HL-60/S4 treated with retinoic acid at 250 ng/mL for 4 days and 3 days (cell line): ENCODE results near the gene TRAK1.

ENCODE experiments used
- in situ Hi-C: fragments of 300-500 bp; cut with MboI; formaldehyde crosslinking; loops from 2 replicates; pipeline ENCODE4 v1.7.0; 2022; ENCODE audit warnings: low sequenced_read_pairs

The TRAK1 gene

DNA sequence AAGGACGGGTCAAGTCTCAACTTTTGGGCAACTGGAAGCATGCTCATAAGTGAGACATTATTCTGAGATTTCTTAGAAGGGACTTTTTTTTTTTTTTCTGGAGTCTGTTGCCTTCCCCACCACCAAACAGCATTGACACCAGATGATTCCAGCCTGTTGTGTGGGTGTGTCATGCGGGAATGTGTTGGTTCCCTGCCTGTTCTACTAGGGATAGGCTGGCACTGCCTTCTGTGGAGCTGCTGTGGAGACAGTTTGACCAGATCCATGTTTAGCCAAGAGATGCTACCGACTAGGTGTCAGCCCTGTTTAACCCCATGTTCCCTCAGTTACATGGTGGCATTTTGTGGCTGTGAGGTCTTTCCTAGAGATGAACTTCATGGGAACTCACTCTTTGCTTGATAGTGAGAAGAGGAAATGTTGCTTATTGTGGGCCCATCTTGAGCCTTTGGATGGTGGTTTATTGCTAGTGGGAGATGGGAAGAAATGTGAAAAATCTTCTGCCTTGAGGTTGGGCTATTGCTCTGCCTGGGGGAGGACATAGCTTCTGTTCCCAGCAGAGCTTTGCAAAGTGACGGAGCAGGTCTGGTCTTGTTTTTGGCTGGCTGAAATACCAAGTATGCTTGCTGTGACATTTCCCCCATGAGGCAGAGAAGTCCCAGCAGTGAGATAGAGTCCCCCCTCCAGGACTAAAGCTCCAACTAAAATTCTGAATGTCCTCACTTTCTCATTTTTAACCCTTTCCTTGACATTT lies 31.3 kb downstream of the TRAK1 start:
- in situ Hi-C loops, result no loop called here

DNA sequence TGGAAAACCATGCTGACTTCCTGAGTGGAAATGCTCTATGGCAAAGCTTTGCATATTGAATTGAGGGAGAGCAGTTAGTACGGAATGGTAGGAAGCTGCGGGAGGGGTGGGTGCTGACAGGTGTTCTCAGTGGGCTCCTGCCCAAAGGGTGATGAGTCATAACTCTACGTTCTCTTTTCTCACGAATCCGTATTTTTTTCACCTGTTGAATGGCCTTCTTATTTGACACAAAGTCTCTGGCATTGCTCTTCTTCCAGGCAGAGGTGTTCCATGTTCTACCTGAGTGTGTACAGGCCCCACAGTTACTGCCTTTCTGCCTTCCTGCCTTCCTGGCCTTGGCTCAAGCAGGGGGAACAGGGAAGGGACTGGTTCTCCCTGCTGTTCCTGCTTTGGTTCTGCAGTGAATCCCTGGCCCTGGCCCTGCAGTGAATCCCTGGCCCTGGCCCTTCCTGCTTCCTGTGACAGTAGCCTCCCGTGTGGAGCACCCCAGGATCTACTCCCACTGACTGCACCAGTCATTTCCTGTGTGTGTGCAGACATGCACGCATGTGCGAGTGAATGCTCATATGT lies 31.9 kb downstream of the TRAK1 start:
- in situ Hi-C loops, result no loop called here

DNA sequence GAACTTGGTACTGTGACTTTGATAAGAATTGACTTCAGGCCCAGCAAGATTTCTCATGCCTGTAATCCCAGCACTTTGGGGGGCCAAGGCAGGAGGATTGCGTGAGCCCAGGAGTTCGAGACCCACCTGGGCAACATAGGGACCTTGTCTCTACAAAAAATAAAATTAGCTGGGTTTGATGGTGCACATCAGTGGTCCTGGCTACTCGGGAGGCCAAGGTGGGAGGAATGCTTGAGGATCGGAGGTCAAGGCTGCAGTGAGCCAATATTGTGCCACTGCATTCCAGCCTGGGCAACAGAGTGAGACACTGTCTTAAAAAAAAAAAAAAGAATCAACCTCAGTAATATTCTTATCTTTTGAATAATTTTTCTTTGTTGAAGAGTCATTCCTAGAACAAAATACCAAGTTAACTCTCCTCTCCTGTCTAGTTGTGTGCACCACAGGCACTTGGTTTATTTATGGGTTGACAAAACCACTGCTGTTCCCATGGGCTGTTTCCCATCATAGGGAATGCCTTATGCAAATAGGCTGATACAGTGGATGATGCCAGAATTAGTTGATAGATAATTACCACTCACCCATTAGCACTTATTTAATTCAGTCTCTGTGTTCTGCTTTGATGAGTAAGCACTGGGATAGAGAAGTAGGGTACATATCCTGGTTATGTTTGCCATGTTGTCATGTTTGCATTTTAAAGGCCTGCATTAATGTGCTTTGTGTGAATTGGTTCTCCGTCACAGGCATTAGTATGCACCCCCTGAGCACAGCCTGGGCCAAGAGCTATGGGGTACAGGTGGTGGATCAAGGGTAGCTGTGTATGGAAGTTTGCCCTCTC lies 32.9 kb downstream of the TRAK1 start:
- in situ Hi-C loops, result no loop called here

DNA sequence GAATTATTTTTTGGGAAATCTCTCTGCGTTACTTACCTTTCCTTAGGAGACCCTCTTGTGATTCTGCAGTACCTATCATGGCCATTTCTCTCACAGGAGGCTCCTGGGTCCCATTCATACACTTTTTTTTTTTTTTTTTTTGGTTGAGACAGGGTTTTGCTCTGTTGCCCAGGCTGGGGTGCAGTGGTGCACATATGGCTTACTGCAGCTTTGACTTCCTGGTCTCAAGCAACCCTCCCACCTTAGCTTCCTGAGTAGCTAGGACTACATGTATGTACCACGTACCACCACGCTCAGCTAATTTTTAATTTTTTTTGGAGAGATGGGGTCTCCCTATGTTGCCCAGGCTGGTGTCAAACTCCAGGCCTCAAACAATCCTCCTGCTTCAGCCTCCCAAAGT lies 36.1 kb downstream of the TRAK1 start:
- in situ Hi-C loops, result no loop called here

DNA sequence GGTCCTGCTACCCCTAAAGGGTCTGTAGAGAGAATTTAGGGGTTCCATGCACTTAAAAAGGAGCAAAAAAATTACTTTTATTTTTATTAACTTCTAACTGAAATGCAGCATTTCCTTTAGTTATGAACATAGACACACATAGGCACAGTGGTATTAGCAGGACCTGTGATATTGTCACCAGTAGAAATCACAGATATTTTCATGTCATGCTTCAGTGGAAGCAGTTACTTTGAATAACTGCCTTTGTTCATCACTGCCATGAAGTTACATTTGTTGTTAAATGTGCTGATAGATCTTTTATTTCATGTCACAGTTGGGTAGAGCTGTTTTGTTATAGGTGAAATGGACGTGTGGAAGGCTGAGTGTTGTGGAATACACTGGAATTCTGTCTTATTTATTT lies 37.4 kb downstream of the TRAK1 start:
- in situ Hi-C loops, result no loop called here

DNA sequence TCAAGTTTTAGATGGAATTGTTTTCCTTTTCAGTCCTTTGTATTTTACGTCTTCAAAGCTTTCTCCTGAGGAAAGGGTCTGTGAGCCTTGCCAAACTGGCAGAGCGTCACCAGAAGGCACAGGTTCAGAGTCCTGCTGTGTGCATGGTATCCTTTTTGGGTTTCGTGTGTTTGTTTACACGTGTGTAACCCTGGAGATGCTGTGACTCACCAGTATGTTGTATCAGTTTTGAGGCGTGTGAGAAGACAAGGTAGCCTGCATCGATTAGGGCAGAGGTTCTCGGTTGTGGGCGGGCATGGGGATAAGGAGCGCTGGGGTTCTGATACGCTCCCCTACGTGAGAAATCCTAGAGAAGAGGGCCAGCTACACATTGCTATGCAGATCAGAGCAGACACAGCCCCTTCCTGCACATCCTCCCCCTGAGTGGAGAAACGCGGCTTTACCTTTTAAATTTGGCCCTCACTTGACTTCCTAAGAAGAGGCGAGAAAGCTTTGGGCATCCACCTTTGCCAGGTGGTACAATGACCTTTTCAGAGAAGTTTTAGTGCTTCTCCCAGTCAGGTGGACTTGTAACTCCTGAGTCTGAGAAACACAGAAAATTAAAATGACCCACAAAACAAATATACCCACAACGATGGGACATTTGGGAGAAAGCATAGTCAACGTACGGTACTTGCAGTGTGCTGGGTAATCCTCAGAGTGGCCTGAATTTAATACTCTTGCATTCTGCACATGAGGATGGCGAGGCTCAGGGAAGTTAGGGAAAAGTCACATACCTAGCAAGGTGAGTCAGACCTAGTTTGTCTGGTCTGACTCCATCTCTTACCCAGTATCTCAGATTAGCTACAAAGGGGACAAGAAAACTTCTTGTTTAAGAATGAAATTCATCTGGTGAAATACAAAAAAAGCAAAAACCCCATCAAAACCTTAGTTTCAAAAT lies 38.1 kb downstream of the TRAK1 start:
- in situ Hi-C loops, result no loop called here

DNA sequence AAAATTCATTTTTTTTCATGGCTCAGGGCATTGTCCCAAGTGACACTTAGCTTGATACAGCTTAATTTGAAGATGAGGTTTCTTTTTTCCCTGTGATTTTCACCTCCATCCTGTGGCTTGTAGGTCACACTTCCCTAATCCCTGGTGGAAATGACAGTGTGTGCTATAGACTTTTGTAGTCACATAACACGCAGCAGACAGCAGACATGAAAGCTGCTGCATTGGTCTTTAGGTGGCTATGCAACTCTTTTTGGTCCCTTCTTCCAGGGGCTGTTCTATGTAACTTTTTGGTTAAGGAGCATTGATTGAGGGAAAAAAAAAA lies 38.8 kb downstream of the TRAK1 start:
- in situ Hi-C loops, result no loop called here

DNA sequence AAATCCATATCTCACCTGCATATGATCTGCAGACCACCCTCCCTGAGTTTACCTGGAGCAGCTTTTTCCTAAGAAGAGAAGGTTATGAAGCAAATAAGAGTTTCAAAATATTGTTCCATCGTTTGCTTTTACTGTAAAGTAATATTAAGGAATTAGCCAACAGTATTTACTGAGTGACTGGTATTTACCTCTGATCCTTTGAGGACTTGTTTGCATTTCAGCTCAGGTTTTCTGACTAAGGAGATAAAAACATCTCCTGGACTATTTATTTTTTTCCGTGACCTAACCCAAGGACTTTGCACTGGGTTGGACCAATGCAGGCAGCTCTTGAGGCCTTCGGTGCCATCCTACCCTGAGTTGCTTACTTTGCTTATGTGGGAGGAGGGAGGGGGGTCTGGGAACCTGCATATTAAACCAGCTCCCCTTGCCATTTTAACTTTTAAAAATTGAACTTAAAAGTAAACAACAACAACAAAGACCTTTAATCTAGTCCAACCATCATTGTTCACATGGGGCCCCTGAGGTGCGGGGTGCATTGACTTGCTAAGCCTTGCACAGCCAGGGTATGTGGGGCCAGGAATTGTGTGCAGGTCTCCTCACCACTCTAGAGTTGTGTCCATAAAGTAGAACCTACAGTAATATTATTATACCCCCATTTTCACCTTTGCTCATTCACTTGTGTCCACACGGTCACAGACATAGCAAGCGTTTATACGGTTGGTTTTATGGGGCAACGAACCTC lies 39.3 kb downstream of the TRAK1 start:
- in situ Hi-C loops, result no loop called here

DNA sequence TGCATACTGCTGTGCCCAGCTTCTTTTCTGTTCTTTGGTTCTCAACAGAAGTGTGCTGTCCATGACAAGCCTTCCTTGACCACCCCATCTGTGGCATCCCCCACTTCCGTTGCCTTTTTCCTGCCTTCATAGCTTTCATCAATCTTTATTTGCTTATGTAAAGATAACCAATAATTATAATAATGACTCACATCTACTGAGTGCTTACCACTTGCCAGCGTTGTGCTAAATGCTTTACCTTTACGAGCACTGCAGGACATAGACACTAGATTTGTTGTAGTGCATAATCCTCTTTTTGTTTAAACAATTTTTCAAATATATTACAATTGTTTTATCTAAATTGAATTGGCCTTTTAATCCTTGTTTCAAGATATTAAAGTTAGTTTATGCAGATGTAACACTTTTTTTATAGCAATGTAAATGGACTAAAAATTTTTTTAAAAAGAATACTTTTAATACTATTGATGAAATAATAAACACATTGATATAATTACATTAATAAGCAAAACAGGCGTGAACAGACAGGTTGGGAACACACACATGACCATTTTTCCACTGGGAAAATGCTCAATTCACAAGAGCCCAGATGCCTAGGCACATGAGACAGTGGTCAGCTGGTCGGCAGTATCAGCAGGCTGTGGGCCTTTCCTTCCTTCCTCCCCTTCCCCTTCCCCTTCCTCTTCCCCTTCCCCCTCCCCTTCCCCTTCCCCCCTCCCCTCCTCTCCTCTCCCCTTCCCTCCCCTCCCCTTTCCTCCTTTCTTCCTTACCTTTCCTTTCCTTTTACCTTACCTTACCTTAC lies 42.5 kb downstream of the TRAK1 start:
- in situ Hi-C loops, result no loop called here

DNA sequence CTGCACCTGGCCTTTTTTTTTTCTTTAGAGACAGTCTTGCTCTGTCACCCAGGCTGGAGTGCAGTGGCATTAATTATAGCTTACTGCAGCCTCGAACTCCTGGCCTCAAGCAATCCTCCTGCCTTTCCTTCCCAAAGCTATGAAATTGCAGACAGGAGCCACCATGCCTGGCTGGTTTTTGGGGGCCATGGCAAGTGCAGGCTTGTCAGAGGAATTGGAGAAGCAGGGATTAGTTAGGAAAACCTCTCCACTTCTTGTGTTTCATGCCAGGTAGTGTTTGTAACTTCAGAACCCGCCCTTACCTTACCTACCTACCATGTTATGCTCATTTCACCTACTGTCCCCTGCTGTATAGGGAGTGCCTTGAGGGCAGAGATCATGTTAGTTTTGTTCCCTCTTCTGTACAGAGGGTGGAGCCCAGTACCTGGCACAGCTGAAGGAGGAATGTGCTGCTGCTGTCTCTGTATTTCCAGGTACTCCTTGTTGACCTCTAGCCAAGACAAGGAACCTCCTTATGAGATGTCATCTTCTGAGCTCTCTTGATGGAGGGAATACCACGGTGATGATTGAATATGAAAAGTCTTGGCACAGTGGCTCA lies 43.8 kb downstream of the TRAK1 start:
- in situ Hi-C loops, result no loop called here

DNA sequence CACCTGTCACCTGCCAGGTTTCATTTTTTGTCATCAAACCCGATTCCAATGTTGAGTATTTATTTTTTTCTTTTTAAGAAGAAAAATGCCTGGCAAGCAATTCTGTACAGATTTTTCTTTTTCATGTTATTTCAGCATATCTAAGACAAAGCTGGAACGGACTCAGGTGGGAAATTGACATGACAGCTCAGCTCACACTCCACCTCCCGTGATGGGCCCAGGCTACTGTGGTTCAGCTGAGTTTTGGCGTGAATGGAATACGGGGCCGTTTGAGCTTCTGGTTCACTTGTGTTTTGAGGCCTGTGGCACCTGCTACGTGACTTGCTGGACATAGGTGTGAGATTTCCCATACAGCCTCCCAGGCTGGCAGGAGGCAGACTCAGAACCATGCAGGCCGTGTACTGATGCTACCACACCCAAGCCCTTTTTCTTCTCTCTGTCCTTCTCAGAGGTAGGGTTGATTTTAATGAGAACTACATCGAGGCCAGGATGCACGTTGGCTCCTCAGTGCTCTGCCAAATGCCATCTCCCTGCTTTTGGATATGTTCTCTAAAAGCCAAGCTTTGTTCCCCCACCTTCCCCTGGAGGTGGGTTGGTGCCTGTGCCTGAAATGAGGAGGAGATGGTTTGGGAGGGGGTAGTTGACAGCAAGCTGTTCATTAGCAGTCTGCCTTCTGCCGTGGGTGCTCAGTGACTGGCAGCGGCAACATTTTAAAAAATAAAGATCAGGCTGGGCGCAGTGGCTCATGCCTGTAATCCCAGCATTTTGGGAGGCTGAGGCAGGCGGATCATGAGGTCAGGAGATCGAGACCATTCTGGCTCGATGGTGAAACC lies 48.7 kb downstream of the TRAK1 start:
- in situ Hi-C loops, result no loop called here

DNA sequence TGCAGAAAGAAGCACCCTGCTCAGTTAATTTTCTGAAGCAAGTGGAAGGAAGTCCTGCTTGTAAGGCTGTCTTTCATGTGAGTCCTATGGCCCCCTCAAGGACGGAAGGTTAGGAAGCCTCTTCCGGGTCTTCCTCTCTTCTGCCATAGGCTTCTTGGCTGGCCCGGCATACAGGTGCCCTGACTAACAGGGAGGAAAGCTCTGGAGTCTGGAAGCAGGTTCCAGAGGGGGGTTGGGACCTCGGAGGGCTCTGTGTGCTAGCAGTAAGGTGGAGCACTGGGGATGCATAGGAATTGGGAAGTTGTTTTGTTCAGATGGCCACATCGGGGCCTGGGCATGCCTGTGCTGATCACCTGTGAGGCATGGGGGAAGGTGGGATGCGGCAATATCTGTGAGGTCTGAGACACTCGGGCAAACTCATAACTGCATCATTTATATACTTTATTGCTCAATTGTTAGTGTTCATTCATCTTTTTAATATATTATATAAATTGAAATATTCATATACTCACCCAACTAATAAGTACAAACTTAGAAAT lies 49.6 kb downstream of the TRAK1 start:
- in situ Hi-C loops, result no loop called here

DNA sequence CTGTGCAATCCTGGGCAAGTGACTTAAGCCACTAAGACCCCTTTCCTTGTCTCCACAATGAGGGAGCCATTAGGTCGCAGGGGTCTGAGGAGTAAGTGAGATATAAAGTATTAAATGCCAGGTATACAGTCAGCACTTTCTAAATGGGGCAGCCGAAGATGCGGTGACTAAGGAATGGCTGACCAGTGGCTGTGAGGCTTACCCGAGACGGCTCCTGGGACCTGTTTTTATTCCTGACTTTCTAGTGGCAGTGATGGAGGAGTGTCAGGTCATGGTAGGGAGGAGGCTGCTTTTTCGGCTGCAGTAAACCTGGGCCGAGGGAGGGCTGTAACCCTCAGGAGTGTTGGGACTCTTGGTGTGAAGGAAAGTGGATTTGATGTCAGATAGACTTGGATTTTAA lies 52.3 kb downstream of the TRAK1 start:
- in situ Hi-C loops, result no loop called here

DNA sequence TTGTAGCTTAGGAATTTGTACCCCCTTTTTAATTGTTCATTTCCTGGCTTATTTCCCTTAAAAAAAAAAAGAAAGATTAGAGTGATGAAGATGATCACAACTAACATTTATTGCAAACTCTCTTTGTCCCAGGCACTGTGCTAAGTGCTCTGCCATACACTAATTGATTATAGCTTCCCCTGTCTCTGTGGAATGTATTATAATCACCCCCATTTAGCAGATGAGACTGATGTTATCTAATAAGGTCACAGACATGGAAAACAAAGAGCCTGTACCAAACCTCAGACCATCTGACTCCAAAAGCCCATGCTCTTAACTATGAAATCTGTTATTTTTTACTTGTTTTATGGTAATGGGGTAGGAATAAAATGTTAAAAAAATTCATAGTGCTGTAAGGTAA lies 53.1 kb downstream of the TRAK1 start:
- in situ Hi-C loops, result no loop called here

DNA sequence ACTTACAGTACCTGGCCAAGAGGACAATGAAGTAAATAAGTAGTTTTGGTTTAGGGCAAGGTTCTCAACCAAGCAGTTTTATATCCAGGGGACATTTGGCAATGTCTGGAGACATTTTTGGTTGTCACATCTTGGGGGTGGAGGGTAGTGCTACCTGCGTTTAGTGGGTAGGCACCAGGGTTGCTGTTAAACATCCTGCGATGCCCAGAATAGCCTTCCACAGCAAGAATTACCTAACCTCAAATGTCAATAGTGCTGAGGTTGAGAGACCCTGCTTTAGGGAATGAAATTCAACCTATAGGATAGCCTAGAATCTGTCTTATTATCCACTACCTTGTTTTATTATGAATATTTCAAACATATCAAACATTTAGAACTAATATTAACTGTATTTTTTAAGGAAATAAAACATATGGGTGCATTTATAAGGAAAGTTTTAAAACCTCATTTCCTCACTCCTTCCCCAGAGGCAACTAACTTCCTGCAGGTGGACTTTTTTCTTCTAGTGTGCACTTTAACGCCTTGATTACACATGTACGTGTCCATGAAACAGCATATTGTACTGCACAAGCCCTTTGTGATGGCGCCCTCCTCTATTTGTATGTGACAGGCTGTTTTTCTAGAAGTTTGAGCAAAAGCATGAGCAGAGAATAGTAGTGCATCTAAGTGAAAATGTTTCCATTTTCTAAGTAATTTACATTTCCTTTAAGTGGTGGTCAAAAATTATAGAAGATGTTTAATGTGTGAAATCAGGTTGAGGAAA lies 57.1 kb downstream of the TRAK1 start:
- in situ Hi-C loops, result no loop called here

DNA sequence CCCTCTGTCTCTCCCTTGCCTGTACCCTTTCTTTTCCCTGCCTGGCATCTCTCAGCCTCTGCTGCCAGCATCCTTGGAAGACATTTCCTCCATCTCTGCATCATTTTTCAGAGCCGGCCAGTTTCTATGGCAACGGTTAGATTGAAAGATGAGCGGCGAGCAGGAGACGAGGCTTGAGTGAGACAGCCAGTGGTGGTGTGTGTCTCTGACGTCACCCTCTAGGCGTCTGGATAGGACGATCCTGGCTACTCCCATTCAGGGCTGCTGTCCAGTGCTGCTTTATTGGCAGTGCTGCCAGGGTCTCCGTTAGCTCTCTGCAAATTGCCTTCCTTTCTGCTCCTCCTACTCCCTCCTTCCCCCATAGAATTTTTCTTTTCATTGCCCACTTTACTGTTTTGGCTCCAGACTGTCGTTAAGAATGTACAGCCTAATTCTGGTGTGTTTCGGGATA lies 57.9 kb downstream of the TRAK1 start:
- in situ Hi-C loops, result no loop called here

DNA sequence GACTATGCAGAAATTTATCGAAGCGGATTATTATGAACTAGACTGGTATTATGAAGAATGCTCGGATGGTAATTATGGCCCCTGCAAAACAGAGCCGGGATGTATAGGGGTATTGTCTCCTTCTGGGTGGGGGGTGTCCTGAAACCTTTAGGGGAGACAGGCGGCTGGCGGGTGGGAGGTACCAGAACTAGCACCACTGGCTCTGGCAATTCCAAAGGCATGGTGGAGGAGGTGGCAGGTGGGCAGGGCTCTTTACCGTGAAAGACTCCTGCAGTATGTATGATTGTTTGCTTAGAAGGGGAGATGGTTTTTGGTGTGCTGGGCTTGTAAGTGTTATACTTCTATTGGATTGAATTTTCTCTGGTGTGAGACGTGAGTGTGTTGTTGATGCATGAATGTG lies 58.4 kb downstream of the TRAK1 start:
- in situ Hi-C loops, result no loop called here
